Mucosa of descending colon (tissue), 3 donors: Measurements from ENCODE around the gene S100A2. TPM values are rescaled to one million over a fixed set of nuclear protein-coding genes. Genes with fewer than 3 reads are reported as not detected.
A peak's percentile ranks its signal among the peaks of the same experiment; 100 is the strongest.
"Not testable (repeated sequence)": the region's sequence is repeated elsewhere in the genome, so short reads cannot be mapped to it uniquely, and the experiment has no call there.

Source experiments
- ATAC-seq: fragments of 200-7000 bp; cut with Tn5 transposase; one replicate; pipeline ENCODE4 v1.9.1; 2020; ENCODE audit warnings: mild to moderate bottlenecking, moderate library complexity
- DNase-seq, 3 donors: peaks; one replicate each; pipeline ENCODE4 v3.0.0-alpha.2; 2020
- H3K36me3 ChIP-seq: fragments of 200-600 bp; one replicate; pipeline ENCODE4 v1.8.0; 2021; ENCODE audit warnings: low read depth, mild to moderate bottlenecking
- H3K4me1 ChIP-seq: fragments of 200-600 bp; one replicate; pipeline ENCODE4 v1.8.0; 2021; ENCODE audit warnings: low read depth, mild to moderate bottlenecking
- H3K4me3 ChIP-seq: fragments of 200-600 bp; one replicate; pipeline ENCODE4 v1.8.0; 2021; ENCODE audit warnings: mild to moderate bottlenecking
- H3K9me3 ChIP-seq: fragments of 200-600 bp; one replicate; pipeline ENCODE4 v1.8.0; 2021; ENCODE audit warnings: mild to moderate bottlenecking
- CTCF ChIP-seq: fragments of 200-600 bp; IDR thresholded peaks from one replicate; pipeline ENCODE4 v1.8.0; 2022; ENCODE audit warnings: antibody characterized with exemption, mild to moderate bottlenecking
- intact Hi-C, 2 donors: fragments of 100-400 bp; cut with DNase I in 1 of 2; cut with micrococcal nuclease in 1 of 2; formaldehyde crosslinking; loops; one replicate each; pipeline versions ENCODE4 v1.11.0 to v1.11.1; 2022; cut with DNase I, micrococcal nuclease
- total RNA-seq, 3 donors: library from RNA; stranded (reverse); fragmentation: NEBNext Ultra II Directional in 2 of 3; extraction: Animal tissue kit (Norgen Biotek cat#: 25700) in 2 of 3; gene quantifications; one replicate each; pipeline versions ENCODE4 v1.2.1 to v1.2.4, GENCODE V29; 2021 to 2023
- donor health status: DM: no; HTN: no; CAD: no; lungs with moderate emphysema.
- donor health status: DM: no; HTN: no; CAD: no.
- donor health status: DM: no; HTN: yes; CAD: no.

Gene S100A2
- total RNA-seq, 3 donors from 2014 or later: 1.3 to 1.9 TPM; not detected in 1

- no peaks in the 10 kb centered on the region for H3K36me3 ChIP-seq
- intact Hi-C loops: loop anchor here (2.0 to 5.0 kb wide), 3 partner anchors 35 to 57 kb away; no protein-coding TSS in a partner anchor
- no peak for TF ChIP-seq CTCF
- peaks cover 33% of the 10 kb centered on the region for H3K4me1 ChIP-seq
- ATAC-seq (no peak), DNase-seq (peak in 1 of 3 donors; percentile 59)
- no peak overlapping the region for H3K4me3 ChIP-seq
- H3K9me3 ChIP-seq: no peaks in the 10 kb centered on the region
Measured at GRCh38 chr1:153567621-153568366, 2.1 kb upstream of the S100A2 start.

GRCh38 chr1:153566414-153567371 lies 1.0 kb upstream of the S100A2 start:
- Histone ChIP-seq H3K4me3 (no peak overlapping the region), H3K36me3 (no peaks in the 10 kb centered on the region), H3K4me1 (peaks cover 33% of the 10 kb centered on the region), H3K9me3 (no peaks in the 10 kb centered on the region)
- intact Hi-C loops: loop anchor here (5.0 kb wide), 2 partner anchors 34 to 54 kb away; no protein-coding TSS in a partner anchor
- DNase-seq (peak; percentile 95 to 97 (median 97)), ATAC-seq (peak; percentile 90)
- no peak for TF ChIP-seq CTCF

GRCh38 chr1:153563991-153564390 lies 1.7 kb downstream of the S100A2 start:
- no peak overlapping the region for H3K4me3 ChIP-seq
- ATAC-seq (no peak), DNase-seq (no peak)
- H3K36me3 ChIP-seq: no peaks in the 10 kb centered on the region
- peaks cover 33% of the 10 kb centered on the region for H3K4me1 ChIP-seq
- H3K9me3 ChIP-seq: no peaks in the 10 kb centered on the region
- intact Hi-C loops: no loop called here
- TF ChIP-seq CTCF: no peak

- TF ChIP-seq CTCF: no peak
- intact Hi-C loops: no loop called here
- no peak for DNase-seq
- Histone ChIP-seq H3K4me3 (no peak overlapping the region), H3K36me3 (no peaks in the 10 kb centered on the region), H3K9me3 (no peaks in the 10 kb centered on the region), H3K4me1 (peaks cover 33% of the 10 kb centered on the region)
- ATAC-seq: no peak
Measured at GRCh38 chr1:153563483-153563901, 2.2 kb downstream of the S100A2 start.

GRCh38 chr1:153562021-153562420 lies 3.6 kb downstream of the S100A2 start:
- ATAC-seq, DNase-seq, H3K36me3 ChIP-seq, intact Hi-C loops, H3K4me3 ChIP-seq, H3K9me3 ChIP-seq: not testable (repeated sequence)
- H3K4me1 ChIP-seq: peaks cover 18% of the 10 kb centered on the region
